NB4 (cell line): ENCODE measurements around the gene RIOK1.
A peak's percentile ranks its signal among the peaks of the same experiment; 100 is the strongest.

Experiments
- POLR2A ChIP-seq: IDR thresholded peaks from 2 replicates; pipeline ENCODE4 v1.6.1; 2011; ENCODE audit warnings: mild to moderate bottlenecking; ENCODE audit not compliant: insufficient read length; ENCODE audit errors: extremely low read depth
- TF ChIP-seq, protein P1 (sequence below): IDR thresholded peaks from one replicate; pipeline ENCODE4 v1.5.1; 2012; ENCODE audit warnings: low read depth, low read length
- TF ChIP-seq, protein P2 (sequence below): IDR thresholded peaks from 2 replicates; pipeline ENCODE4 v1.6.1; 2011; ENCODE audit warnings: low read depth, low read length

DNA sequence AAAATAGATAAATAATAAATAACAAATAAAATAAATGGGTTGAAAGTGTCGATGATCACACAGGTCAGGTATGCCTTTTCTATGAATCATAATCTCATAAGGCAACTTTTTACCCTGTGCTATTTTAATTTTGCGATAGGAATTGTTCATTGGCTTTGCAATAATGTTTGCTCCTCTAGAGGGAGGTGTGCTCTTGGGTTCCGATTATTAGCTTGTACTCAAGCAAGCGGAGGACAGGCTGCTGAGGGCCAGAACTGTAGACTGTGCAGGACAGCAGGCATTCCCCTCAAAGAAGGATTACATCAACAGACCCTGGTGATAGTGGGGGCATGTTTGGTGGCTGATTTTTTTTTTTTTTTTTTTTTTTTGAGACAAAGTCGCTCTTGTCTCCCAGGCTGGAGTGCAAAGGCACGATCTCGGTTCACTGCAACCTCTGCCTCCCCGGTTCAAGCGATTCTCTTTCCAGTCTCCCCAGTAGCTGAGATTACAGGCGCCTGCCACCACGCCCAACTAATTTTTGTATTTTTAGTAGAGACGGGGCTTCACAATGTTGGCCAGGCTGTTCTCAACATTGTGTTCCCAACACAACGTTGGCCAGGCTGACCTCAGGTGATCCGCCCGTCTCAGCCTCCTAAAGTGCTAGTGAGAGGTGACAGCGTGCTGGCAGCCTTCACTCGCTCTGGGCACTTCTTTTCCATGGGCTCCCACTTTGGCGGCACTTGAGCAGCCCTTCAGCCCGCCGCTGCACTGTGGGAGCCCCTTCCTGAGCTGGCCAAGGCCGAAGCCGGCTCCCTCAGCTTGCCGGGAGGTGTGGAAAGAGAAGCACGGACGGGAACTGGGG lies 35.6 kb downstream of the RIOK1 start:
- no peak for TF ChIP-seq POLR2A
- TF ChIP-seq, protein P1, sequence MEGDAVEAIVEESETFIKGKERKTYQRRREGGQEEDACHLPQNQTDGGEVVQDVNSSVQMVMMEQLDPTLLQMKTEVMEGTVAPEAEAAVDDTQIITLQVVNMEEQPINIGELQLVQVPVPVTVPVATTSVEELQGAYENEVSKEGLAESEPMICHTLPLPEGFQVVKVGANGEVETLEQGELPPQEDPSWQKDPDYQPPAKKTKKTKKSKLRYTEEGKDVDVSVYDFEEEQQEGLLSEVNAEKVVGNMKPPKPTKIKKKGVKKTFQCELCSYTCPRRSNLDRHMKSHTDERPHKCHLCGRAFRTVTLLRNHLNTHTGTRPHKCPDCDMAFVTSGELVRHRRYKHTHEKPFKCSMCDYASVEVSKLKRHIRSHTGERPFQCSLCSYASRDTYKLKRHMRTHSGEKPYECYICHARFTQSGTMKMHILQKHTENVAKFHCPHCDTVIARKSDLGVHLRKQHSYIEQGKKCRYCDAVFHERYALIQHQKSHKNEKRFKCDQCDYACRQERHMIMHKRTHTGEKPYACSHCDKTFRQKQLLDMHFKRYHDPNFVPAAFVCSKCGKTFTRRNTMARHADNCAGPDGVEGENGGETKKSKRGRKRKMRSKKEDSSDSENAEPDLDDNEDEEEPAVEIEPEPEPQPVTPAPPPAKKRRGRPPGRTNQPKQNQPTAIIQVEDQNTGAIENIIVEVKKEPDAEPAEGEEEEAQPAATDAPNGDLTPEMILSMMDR: peak; percentile 37
- TF ChIP-seq, protein P2, sequence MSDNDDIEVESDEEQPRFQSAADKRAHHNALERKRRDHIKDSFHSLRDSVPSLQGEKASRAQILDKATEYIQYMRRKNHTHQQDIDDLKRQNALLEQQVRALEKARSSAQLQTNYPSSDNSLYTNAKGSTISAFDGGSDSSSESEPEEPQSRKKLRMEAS: no peak
